HG02884 (cell line): Measurements from ENCODE around the gene CORO2B.

Source experiments
- ATAC-seq: cut with Tn5 transposase; IDR thresholded peaks from one replicate; pipeline ENCODE4 v1.9.1; 2021; ENCODE audit warnings: mild to moderate bottlenecking, moderate library complexity; ENCODE audit not compliant: unreplicated experiment

Gene CORO2B

DNA sequence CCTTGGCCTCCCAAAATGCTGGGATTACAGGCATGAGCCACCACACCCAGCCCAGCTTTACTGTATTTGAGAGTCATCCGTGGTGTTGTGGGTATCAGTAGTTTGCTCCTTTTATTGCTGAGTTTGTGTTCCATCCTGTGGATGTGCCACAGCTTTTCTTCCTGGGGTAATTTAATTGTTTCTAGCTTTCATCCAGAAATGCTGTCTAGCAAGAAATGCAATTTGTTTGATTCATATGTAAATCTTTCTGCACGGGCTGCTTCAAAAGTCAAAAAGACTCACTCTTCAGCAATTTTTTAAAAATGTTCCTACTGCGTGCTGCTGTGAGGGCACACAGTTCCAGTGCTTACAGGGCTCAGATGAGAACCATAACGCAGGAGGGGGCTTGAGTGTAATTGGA is 47.1 kb downstream of the CORO2B start:
- ATAC-seq: no peak

DNA sequence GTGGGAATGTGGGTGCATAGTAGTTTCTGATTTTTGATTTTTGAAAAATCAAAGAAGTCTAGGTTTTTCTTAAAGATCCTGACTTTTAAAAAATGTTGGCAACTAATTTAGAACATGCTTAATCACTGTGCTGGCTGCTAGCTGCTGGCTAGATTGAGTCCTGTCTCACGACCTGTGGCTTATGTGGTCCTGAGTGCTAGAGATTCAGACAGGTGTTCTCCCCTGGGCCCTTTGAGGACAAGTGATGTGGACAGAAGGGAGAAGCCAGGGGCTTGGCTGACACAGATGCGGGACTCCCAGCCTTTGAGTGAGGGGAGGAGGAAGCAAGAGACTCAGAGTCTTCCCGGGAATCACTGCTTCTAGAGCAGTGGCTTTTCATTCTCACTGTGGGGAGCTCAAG is 47.5 kb downstream of the CORO2B start:
- ATAC-seq: no peak

DNA sequence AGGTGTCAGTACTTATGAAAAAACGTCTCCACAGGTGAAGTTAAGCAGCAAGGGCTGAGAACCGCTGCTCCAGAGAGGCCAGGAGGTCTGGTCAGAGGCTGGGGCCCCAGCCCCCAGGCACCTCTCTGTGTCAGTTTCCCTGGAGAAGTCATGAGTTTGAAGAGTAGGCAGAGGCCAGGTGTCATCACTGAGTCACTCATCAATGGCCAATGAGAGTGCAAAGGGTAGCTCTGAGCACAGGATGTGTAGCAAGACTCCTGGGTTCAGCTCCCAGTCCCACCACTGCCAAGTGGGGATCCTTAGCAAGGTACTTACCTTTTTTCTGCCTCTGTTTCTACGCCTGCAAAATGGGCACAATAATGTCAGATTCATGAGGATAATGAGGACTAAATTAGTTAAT is 47.9 kb downstream of the CORO2B start:
- no peak for ATAC-seq

DNA sequence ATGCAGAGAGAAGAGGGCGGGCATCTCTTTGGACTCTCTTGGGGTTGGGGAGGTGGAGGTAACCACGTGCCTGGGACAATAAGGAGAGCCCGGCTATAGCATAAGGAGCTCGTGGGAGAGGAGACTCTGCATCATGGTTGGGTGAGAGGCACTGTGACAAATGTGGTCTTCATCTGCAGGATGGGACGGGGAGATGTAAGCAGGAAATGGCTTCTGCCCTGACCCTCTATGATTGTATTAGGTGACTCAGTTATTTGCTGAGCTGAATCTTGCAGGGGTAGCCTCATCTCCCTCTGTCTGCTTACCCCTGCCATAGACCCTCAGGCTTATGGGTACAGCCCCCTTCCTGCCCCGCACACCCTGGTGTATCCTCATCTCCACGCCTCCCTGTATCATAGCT is 48.7 kb downstream of the CORO2B start:
- ATAC-seq: no peak

DNA sequence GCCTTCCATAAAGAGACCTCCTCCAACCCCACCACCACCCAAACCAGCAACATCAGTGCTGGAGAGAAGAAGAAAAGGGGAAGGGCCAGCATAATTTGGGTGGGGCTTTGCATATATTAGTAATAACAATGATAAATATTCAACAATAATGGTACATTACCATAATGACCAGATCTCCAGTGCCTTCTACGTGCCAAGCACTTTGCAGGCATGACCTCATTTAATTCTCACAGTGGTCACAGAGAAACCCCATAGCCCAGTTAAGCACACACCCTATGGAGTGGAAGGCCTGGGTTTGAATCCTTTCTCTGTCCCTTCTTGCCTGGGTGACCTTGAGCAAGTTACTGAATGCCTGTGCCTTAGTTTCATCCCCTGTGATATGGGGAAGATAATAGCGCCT is 49.2 kb downstream of the CORO2B start:
- no peak for ATAC-seq

DNA sequence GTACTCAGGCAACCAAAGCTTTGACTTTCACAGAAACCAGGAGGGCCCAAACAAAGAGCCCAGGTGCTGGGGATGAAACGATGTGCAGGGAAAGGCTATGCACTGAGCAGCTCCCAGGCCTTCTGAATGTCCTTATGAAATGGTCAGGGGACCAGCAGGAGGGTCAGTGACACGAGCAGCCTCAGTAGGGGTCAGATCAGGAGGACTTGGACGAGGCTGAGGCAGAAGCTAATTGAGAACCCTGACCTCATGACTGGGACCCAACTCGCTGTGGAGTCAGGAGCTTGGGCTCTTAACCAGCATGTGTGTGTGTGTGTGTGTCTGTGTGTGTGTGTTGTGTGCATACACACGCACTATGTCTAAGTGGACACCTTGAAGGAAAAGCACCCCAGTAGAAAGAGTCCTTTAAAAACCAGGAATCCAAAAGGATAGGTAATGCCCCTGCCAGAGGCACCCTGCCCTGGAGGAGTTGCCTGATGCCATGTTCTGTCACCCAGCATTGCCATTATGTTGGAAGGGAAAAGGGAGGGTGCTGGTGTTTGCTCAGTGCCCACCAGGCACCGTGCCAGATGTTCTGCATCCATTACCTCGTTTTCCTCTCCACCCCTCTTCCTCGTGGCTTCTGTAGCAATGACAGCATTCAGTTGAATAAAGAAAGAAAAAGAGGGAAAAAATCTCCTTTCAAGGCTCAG is 50.9 kb downstream of the CORO2B start:
- no peak for ATAC-seq

DNA sequence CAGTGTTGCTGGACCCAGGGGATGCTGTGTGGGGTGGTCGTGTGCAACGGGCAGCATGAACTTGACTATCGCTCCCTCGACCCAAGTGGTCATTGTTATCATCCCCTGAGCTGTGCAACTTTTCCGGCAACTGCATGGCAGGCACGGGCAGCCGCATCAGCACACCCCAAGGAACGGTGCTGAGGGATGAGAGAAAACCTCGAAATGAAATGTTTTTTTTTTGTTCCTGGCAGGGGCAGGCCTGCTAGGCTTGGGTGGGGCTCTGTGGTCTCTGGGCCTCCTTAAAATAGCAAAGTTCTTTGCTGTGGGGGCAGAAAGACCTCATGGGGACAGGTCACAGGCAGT is 51.4 kb downstream of the CORO2B start:
- ATAC-seq: no peak

DNA sequence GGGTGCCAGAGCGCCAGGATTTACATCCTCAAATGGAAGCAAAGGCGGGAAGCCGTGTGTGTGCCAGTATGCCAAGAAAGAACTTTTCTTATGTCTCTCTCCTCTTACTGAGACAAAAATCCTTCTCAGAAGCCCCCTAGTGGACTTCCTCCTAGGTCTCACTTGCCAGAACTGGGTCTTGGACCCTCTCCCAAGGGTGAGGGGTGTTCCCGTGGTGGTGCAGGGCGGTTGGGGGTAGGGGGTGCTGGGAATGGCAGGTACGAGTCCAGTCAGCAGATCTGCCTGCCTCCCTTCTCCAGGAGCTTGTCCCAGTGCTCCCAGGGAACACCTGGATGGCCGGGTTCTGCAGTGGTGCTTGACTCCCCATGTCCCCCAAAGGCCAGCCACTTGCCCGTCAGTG is 52.0 kb downstream of the CORO2B start:
- ATAC-seq: no peak

DNA sequence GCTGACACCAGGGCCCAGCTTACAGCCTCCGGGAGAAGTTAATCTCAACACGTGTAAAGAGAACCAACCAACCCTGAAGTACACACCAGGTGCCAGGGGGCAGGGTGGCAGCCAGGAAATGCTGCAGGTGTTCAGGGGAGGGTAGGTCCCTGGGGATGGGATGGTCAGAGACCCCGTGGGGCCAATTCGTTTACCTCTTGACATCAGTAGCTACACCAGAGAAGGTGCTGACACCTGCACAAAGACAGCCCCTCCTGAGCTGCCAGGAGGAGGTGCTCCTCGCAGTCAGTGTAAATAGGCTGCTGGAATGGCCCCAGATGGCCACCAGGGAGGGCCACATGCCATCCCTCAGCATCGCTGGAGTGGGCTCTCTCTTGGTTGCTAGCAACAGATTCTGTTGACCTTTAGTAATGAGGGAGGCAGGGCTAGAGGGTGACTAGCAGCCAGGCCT is 52.8 kb downstream of the CORO2B start:
- ATAC-seq: no peak

DNA sequence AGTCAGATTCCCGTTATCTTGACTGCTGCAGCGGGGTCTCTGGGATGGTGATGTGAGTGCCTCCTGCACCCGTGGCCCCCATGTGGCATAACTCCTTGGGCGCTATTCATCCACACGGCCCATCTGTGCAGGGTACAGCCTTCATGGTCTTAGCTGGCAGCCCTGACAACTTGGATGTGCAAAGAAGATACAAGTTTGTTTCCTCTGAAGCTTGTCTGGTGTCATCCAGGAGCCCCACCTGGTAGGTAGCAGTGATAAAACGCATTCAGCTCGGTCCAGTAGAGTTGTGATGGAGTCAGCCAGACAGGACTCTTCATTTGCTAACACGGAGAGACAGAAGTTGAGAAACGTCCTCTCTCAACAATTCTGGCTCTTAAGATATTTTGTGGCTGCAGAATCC is 53.3 kb downstream of the CORO2B start:
- no peak for ATAC-seq

DNA sequence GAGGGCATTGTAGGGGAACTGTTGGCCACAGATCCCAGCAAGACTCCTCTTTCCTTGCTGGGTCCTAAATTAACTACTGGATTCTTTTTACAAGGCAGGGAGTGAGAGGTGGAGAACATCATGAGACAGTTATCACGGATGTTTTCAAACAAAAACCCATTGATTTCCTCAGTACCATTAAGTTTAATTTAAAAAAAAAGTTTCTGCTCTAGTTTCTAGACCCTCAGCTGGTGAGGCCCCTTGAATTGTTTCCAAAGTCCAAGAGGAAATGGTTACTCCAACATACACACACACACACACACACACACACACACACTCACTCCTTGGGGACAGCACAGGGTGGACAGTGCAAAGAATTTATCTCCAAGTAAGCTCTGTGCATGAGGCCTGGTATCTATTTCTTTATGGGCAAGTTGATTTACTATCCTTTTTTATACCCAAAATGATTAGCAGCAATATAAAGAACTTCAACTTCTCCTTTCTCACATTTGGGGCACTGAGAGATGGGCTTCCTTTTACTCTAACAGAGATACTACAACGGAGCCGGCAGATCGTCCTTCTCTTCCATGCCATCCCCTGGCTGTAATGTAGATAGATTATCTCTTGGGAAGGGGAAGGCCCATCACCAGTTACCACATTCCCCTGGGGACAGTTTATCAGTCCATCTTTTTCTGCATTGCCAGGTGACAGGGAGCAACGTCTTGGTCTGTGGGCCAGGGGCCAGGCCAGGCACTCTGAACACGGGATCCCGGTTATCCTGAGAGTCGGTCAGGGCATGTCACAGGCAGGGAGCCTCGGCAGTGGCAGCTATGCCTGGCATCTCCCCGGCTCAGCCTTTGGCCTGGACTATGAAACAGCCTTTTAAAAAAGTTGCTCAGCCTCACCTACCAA is 54.7 kb downstream of the CORO2B start:
- no peak for ATAC-seq

DNA sequence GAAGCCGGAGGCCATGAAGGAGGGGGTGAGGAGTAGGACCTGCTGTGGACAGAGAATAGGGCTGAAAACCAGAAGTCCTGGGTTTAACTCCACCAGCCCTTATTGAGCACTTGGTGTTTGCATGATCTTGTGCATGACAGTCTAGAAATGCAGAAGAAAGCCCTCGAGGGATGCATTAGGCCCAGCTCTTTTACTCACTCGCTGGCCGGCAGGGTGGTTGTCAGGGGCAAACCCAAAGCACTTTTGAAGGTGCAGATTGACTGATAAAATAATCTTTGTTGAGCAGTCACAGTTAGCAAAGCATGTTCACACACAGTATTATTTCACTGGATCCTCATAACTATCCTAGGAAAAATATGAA is 55.3 kb downstream of the CORO2B start:
- ATAC-seq: no peak

DNA sequence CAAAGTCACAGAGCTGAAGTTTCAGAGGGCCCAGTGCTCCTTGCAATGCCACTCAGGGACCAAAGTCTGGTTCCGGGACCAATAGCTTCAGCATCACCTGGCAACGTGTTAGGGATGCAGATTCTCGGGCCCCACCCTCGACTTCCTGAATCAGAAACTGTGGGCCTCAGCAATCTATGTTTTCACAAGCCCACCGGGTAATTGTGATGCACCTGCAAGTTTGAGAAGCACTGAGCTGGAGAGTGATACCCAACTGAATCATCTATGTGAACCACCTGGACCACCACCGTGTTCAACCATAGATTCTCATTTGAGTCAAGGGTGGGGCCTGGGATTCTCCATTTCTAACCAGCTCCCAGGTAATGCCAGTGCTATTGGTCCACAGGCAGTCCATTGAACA is 55.7 kb downstream of the CORO2B start:
- no peak for ATAC-seq

DNA sequence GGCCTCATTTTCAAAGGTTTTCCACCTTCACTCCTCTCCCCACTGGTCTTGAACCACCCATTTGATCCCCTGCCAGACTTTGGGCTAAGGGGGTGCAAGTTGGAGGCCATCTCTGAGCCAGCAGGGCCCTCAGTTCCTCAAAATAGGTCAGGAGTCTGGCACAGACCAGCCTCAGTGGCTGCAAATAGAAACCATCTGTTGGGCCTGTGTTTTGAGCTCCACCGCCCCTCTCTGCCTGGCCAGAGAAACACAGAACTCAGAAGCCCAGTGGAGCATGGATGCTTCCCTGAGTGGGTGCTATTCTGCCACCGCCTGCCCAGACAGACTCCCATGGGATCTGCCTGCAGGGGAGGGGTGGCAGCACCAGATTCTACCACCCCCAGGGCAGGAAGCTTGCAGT is 56.3 kb downstream of the CORO2B start:
- no peak for ATAC-seq

DNA sequence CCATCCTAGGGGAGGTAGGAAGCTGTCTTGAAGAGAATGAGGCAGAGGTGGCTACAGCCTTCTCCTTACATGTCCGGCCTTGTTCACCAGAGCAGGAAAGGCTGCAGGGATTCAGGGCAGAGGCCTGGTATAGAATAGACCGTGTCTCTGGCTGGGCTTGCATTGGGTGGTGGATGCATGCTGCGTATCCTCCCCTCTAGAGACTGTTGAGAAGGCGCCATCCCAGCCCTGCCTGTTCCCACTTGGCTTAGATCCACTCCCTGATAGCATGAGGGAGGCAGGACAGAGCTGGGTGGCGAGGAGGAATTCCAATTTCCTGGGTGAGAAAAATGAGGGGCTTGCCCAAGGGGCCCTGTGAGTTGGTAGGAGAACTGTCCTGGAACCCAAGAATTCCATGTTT is 57.5 kb downstream of the CORO2B start:
- no peak for ATAC-seq

DNA sequence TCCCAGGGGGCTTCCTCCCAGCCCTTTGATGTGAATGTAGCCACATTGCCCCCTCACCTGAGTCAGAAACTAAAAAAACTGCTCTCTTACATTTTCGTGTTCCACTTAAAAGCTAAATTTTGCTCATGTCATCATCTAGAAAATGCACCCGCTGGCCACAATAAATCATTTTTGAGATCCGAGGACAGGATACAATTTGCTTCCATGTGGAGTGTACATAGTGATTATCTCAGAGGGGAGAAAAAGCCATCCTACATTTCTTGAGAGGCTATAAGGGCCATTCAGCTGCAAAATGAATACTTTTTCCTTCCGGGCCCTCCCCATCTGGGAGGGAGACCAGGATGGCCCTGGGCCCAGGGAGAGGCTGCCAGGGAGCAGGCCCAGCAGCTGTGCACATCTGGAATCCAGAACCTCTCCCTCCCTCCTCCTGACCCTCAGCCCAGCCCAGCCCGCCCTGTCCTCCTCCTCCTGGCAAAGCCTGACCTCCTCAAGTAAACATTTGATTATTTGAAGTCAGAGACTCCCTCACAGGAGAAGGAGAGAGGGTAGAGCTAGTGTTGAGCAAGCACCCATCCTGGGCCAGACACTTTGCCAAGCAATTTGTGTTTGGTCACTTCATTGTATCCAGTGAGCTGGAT is 59.1 kb downstream of the CORO2B start:
- no peak for ATAC-seq

DNA sequence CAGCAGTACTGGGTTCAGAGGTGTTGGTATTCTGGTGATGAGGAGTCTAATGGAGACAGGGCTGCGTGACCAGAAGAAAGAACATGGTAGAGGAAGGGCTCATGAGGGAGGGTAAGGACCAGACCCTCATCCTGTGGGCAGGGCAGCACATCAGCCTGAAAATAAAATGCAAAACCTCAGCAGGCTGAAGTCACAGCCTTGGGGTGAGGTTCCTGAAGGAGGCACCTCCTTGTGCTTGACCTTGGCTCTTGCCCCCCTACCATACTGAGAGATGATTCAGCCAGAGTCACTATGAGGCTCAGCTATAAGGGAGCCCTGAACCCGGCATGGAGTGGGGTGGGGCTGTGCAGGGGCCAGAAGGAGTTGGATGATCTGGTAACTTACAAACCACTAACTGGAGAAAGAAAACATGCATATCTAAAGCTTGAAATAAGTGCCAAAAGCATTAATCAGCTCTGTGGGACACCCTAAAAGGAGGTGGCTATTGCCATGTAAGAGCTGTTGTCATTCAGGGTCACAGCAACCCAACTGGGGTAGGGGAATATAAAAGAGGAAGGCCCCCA is 60.2 kb downstream of the CORO2B start:
- ATAC-seq: no peak

DNA sequence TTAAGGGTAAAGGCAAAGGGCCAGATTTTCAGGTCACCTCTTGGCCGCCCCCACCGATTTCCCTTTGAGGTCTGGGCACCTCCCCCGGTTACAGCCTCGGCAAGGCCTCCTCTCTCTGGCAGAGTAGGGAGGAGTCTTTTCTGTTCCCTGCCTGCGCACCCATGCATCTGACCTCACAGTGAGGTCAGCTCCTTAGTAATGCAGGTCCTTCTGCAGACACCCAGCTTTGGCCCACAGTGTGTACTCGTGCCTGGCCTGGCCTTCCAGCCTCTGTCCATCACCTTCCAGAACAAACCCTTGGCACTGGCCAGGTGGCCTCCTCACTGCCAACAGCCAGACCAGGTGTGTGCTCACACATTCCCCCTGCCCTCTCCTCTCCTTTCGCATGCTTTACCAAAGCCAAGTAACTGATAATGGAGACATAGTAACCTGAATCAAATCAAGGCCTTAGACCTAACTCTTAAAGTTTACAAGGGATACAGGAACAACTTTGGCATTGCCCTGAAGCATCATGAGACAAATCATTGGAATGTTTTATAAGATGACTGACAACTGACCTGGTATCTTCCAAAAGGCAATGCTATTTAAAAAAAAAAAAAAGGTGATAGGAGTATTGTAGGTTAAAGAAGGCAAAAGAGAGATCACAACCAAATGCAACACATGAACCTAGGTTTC is 61.3 kb downstream of the CORO2B start:
- ATAC-seq: no peak

DNA sequence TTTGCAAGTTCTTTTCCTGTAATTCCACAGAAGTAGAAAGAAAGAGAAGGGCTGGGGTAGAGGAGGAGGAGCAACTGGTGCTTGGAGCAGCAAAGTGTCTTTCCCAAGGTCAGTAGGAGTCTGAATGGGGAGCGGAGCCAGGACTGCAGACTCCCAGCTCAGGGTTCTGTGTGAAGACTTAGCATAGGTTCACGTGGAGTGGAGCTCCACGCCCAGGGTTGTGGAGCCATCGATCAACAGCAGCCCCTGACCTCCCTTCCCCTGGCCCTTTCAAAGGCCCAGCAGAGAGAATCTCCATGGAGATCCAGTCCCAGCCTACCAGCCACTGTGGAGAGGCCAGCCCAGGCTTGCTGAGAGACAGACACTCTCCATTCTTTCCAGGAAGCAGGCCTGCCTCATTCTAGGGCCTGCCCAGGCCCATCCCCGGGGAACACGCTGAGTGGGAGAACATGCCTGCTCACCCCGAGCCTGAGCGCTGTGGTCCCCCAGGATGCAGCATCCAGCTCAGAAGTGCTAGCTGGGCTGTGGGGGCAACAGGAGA is 62.1 kb downstream of the CORO2B start:
- no peak for ATAC-seq

DNA sequence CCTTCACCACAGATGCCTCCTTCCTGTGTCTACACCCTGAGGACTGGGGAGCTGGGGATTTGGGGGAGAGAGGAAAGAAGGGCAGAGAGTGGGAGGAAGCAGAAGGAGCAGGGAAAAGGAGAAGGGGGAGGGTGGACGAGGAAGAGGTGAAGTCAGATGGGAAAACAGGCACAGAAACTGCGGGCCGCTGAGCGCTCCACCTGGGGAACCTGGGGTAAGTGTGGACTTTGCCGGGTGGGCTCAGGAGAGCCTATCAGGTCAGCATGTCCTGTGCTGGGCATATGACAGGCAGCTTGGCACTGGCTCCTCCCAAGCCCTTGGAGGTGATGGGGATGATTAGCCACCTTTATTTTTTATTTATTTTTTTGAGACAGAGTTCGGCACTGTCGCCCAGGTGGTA is 62.6 kb downstream of the CORO2B start:
- no peak for ATAC-seq

DNA sequence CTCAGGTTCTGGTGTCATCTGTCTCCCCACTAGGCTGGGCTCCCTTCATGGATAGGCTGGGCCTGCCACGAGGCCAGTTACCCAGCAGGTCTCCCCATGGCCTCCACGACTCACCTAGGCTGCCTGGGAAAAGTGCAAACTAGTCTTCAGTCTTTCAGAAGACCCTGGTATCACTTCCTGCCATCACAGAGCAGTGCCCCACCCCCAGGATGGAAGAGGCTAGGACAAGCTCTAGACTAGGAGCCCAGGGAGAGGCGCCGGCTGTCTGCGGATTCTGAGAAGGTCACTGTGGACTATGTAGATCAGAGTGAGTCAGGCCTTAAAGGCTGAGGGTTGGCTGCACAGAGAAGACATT is 63.7 kb downstream of the CORO2B start:
- ATAC-seq: no peak
